ENCODE measurements around the gene THSD4.

DNA sequence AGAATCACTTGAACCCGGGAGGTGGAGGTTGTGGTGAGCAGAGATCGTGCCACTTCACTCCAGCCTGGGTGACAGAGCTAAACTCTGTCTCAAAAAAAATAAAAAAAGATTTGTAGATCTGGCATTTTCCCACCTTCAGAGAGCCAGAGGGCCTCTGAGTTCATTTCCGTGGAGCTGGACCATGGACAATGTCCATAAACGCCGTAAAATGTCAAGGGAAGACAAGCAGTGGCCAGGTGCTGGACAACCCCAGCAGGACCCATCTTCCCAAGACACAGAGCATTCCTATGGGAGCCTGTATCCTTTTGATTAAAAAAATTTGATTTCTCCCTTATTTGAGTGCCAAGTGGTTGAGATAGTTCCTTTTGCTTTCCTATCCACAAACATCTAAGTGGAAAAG lies 627.7 kb downstream of the THSD4 start:
- no peak for TF ChIP-seq POLR2A (IDR thresholded peaks at IDR 0.05)
- TF ChIP-seq, protein P1, sequence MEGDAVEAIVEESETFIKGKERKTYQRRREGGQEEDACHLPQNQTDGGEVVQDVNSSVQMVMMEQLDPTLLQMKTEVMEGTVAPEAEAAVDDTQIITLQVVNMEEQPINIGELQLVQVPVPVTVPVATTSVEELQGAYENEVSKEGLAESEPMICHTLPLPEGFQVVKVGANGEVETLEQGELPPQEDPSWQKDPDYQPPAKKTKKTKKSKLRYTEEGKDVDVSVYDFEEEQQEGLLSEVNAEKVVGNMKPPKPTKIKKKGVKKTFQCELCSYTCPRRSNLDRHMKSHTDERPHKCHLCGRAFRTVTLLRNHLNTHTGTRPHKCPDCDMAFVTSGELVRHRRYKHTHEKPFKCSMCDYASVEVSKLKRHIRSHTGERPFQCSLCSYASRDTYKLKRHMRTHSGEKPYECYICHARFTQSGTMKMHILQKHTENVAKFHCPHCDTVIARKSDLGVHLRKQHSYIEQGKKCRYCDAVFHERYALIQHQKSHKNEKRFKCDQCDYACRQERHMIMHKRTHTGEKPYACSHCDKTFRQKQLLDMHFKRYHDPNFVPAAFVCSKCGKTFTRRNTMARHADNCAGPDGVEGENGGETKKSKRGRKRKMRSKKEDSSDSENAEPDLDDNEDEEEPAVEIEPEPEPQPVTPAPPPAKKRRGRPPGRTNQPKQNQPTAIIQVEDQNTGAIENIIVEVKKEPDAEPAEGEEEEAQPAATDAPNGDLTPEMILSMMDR (IDR thresholded peaks at IDR 0.05): no peak

Data from thyroid gland (tissue), 4 donors.